SH-SY5Y (cell line): ENCODE data around the gene FAM117B.
A peak's percentile ranks its signal among the peaks of the same experiment; 100 is the strongest.

Experiments
- GATA2 ChIP-seq: IDR thresholded peaks from 2 replicates; pipeline ENCODE4 v1.6.1; 2011; ENCODE audit warnings: mild to moderate bottlenecking, low read depth, low read length
- GATA3 ChIP-seq: IDR thresholded peaks from 2 replicates; pipeline ENCODE4 v1.6.1; 2011; ENCODE audit warnings: low read depth, mild to moderate bottlenecking, low read length, moderate library complexity

The FAM117B gene

GRCh38 chr2:202703091-202703490, 68.3 kb downstream of the FAM117B start:
- no peak for TF ChIP-seq GATA3
- no peak for TF ChIP-seq GATA2

GRCh38 chr2:202704248-202704647, 69.5 kb downstream of the FAM117B start:
- TF ChIP-seq GATA2 = peak; percentile 54; the same call in 1 of the 2 replicates
- no peak; the same call in 1 of the 2 replicates for TF ChIP-seq GATA3

GRCh38 chr2:202705446-202706020, 70.8 kb downstream of the FAM117B start:
- TF ChIP-seq GATA3 (no peak), GATA2 (no peak)

DNA sequence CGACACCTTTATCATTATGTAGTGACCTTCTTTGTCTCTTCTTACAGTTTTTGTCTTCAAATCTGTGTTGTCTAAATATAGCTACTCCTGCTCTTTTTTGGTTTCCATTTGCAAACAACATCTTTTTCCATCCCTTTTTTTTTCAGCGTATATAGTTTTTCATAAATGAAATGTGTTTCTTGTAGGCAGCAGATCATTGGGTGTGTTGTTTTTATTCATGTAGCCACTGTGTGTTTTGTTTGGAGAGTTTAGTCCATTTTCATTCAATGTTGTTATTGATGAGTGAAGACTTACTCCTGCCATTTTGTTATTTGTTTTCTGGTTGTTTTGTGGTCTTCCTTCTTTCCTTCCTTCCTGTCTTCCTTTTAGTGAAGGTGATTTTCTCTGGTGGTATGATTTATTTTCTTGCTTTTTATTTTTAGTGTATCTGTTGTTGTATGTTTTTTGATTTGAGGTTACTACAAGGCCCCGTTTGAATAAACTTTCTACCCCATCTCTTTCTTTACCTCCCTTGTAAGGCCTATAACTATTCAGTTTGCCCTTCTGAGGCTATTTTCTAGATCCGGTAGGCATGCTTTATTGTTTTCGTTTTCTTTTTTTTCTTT, 81.4 kb downstream of the FAM117B start:
- TF ChIP-seq GATA3 = no peak
- TF ChIP-seq GATA2 = no peak

DNA sequence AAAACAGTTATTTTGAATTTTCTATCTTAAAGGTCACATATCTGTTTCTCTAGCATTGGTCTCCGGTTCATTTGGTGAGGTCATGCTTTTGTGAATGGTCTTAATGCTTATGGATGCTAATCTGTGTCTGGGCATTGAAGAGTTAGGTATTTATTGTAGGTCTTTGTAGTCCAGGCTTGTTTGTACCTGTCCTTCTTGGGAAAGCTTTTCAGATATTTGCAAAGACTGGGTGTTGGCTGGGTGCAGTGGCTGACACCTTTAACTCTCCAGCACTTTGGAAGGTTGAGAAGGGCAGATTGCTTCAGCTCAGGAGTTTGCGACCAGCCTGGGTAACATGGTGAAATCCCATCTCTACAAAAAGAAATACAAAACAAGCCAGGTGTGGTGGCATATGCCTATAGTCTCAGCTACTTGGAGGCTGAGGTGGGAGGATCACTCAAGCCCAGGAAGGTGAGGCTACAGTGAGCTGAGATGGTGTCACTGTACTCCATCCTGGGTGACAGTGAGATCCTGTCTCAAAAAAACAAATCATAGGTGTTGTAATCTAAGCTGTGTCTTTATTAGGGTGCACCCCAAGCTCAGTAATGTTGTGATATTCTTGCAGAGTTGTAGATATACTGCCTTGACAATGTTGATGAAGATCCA, 82.3 kb downstream of the FAM117B start:
- TF ChIP-seq GATA2 = no peak
- no peak for TF ChIP-seq GATA3

- TF ChIP-seq GATA3 = no peak
- TF ChIP-seq GATA2 = no peak
Measured at GRCh38 chr2:202717598-202718310, 83.0 kb downstream of the FAM117B start.

DNA sequence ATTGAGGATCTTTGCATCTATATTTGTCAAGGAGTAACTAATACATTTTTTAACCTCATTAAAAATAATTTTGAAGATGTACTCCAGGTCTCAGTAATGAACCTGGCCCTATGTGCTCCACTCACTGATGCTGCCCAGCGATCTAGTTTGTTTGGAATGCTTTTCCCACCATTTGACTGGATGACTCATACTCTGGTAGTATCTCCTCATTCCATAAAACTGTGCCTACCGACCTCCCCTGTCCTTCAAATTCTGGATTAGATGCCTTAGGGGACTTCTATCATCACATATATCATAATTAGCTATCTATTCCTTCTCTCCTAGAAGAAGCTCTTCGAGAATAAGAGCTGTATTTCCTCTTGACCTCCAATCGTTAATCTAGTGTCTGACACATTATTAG, 83.8 kb downstream of the FAM117B start:
- TF ChIP-seq GATA2 = no peak
- no peak for TF ChIP-seq GATA3

DNA sequence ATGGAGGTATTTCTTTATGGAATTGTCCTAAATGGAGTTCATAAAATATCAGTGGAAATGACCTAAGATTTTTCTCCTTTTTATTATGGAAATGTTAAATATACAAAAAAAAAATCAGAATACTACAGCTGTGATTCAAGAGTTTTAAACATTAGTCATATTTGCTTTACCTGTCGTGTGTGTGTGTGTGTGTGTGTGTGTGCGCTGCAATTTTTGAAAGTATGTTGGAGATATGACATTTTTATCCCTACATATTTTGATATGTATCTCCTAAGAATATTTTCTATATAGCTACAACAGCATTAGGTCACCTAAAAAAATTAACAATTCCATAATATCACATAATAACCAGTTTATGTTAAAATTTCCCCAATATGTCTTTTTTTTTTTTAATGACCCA, 85.5 kb downstream of the FAM117B start:
- no peak for TF ChIP-seq GATA3

GRCh38 chr2:202721621-202722020, 86.9 kb downstream of the FAM117B start:
- no peak for TF ChIP-seq GATA3
- TF ChIP-seq GATA2 = no peak

GRCh38 chr2:202723746-202724145, 89.0 kb downstream of the FAM117B start:
- TF ChIP-seq GATA2 = no peak
- TF ChIP-seq GATA3 = no peak

GRCh38 chr2:202726070-202726469, 91.3 kb downstream of the FAM117B start:
- TF ChIP-seq GATA2 = no peak

DNA sequence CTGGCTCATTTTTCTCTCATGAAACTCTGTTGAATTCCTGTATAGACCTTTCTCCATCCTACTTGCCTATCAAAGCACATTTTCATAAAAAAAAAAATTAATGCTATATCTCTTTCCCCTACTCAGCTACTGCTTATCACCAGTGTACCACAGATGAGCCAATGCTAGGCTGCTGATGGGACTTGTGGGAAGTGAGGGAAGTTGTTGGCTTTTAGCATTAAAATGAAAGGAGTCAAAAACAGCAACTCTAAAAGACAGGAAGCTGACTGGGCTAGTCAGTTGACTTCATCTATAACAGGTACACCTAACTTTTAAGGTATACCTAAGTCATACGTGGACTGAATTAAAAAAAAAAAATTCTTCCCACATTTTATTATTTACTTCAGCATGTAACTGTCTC, 102.1 kb downstream of the FAM117B start:
- no peak for TF ChIP-seq GATA2
- TF ChIP-seq GATA3 = no peak

GRCh38 chr2:202743613-202744012, 108.8 kb downstream of the FAM117B start:
- no peak for TF ChIP-seq GATA3
- TF ChIP-seq GATA2 = no peak

- TF ChIP-seq GATA2 (no peak), GATA3 (no peak)
Measured at GRCh38 chr2:202749477-202749876, 114.7 kb downstream of the FAM117B start.

DNA sequence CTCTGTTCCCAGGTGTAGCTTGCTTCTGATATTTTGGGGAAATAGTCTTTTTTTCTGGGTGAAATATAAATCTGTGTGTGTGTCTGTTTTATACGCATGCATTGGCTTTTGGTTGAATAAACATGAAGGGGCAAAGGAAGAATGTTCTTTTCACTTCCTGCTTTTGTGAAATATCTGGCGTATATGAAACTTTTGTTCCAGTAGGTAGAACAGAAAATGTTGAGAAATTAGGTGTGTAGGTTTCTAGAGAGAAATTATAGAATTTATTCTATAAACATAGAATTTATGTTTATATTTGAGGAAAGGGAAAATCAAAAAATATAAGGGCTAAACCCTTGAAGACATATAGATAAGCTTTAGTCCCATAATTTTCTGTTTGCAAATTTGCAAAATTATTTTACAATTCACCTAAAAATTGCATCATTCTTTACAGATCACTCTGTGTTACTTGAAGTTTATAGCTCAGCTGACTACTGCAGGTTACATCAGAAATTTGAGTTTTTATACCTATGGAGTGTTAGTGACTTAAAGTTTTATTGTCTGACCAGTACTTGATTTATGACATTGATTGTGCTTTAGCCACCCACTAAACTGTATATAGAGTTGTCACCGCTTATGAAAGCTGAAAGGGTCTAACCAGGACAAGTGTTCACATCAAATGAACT, 116.1 kb downstream of the FAM117B start:
- TF ChIP-seq GATA2 (no peak), GATA3 (no peak)
